ENCODE data around the gene GALR1. TPM values are rescaled to one million over a fixed set of nuclear protein-coding genes. Genes with fewer than 3 reads are reported as not detected.

GALR1 gene
- total RNA-seq, 4 donors from 2014 or later = under 0.01 to 0.33 (median 0.16) TPM

- no peaks in the 10 kb centered on the region for H3K36me3 ChIP-seq
- peaks cover 7 to 33% (median 28%) of the 10 kb centered on the region in 4 donors for H3K4me1 ChIP-seq
- DNase-seq (ENCODE audit: extremely low spot score) = no peak
- intact Hi-C loops (cut with DNase I) = no loop called here
- peaks cover 0 to 69% (median 20%) of the 10 kb centered on the region in 4 donors for H3K27me3 ChIP-seq
- peak overlapping the region; percentile 41 to 50 (median 45) for H3K4me3 ChIP-seq
- WGBS = 9% methylated on average over 21 of the region's 22 CpGs
- TF ChIP-seq EP300 (IDR thresholded peaks at IDR 0.05) (no peak), POLR2AphosphoS5 (IDR thresholded peaks at IDR 0.05) (no peak), POLR2A (IDR thresholded peaks at IDR 0.05; ENCODE audit: low read depth) (no peak), CTCF (IDR thresholded peaks at IDR 0.05) (no peak)
- H3K27ac ChIP-seq (replicated peaks in 1 of 4) = no peak overlapping the region
- H3K9me3 ChIP-seq = peaks cover 0 to 11% (median 9%) of the 10 kb centered on the region in 4 donors
Measured at GRCh38 chr18:77248873-77249568, 627 bp upstream of the GALR1 start.

- H3K27me3 ChIP-seq = peaks cover 0 to 58% (median 20%) of the 10 kb centered on the region in 4 donors
- TF ChIP-seq CTCF (IDR thresholded peaks at IDR 0.05) = no peak
- TF ChIP-seq POLR2A (IDR thresholded peaks at IDR 0.05; ENCODE audit: low read depth) = no peak
- peaks cover 7 to 33% (median 28%) of the 10 kb centered on the region in 4 donors for H3K4me1 ChIP-seq
- peak overlapping the region; percentile 41 to 50 (median 45) for H3K4me3 ChIP-seq
- DNase-seq (ENCODE audit: extremely low spot score) = no peak
- H3K9me3 ChIP-seq = peaks cover 0 to 11% (median 9%) of the 10 kb centered on the region in 4 donors
- no peaks in the 10 kb centered on the region for H3K36me3 ChIP-seq
- intact Hi-C loops (cut with DNase I) = no loop called here
- WGBS = 11% methylated on average over 9 of the region's 40 CpGs
- H3K27ac ChIP-seq (replicated peaks in 1 of 4) = no peak overlapping the region
Measured at GRCh38 chr18:77250501-77250925, 865 bp downstream of the GALR1 start.

GRCh38 chr18:77250926-77251729 lies 1.5 kb downstream of the GALR1 start:
- intact Hi-C loops (cut with DNase I) = no loop called here
- WGBS = 4% methylated on average over 11 of the region's 67 CpGs
- no peak for DNase-seq (ENCODE audit: extremely low spot score)
- H3K36me3 ChIP-seq = no peaks in the 10 kb centered on the region
- peak overlapping the region; percentile 41 to 50 (median 45) for H3K4me3 ChIP-seq
- H3K27me3 ChIP-seq = peaks cover 0 to 62% (median 20%) of the 10 kb centered on the region in 4 donors
- H3K27ac ChIP-seq (replicated peaks in 1 of 4) = no peak overlapping the region
- no peak for TF ChIP-seq CTCF (IDR thresholded peaks at IDR 0.05)
- no peak for TF ChIP-seq POLR2AphosphoS5 (IDR thresholded peaks at IDR 0.05)
- no peak for TF ChIP-seq POLR2A (IDR thresholded peaks at IDR 0.05; ENCODE audit: low read depth)
- no peak for TF ChIP-seq EP300 (IDR thresholded peaks at IDR 0.05)
- H3K9me3 ChIP-seq = peaks cover 0 to 11% (median 9%) of the 10 kb centered on the region in 4 donors
- peaks cover 7 to 33% (median 28%) of the 10 kb centered on the region in 4 donors for H3K4me1 ChIP-seq

DNA sequence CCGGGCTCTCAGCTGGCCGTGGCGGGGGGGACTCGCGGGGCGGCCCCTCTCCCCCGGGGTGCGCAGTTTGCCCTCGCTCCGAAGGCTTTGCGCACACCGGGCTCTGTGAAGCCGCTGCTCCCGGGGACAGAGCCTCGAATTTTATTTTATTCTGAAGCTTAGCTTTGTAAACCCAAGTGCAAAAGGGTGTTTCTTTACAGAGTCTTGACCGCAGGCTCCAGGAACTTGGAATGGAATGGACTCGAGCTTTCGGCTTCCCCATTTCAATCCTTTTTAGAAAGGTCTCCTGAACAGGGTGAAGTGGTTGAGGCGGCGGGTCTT lies 2.0 kb downstream of the GALR1 start:
- H3K9me3 ChIP-seq = peaks cover 0 to 11% (median 7%) of the 10 kb centered on the region in 4 donors
- 16% methylated on average over 9 of the region's 20 CpGs for WGBS
- TF ChIP-seq POLR2A (IDR thresholded peaks at IDR 0.05; ENCODE audit: low read depth) (no peak), CTCF (IDR thresholded peaks at IDR 0.05) (no peak), POLR2AphosphoS5 (IDR thresholded peaks at IDR 0.05) (no peak), EP300 (IDR thresholded peaks at IDR 0.05) (no peak)
- H3K27me3 ChIP-seq = peaks cover 0 to 67% (median 20%) of the 10 kb centered on the region in 4 donors
- H3K36me3 ChIP-seq = no peaks in the 10 kb centered on the region
- DNase-seq (ENCODE audit: extremely low spot score) = no peak
- peaks cover 7 to 33% (median 28%) of the 10 kb centered on the region in 4 donors for H3K4me1 ChIP-seq
- H3K27ac ChIP-seq (replicated peaks in 1 of 4) = no peak overlapping the region
- H3K4me3 ChIP-seq = peak overlapping the region in 3 of 4 donors; percentile 43 to 50 (median 47)
- intact Hi-C loops (cut with DNase I) = no loop called here
